ENCODE results near the gene THEMIS2. TPM values are rescaled to one million over a fixed set of nuclear protein-coding genes. Genes with fewer than 3 reads are reported as not detected.
A peak's percentile ranks its signal among the peaks of the same experiment; 100 is the strongest.

THEMIS2 gene
- total RNA-seq, 2 experiments from 2014 or later, result 14.2 to 16.2 TPM

DNA sequence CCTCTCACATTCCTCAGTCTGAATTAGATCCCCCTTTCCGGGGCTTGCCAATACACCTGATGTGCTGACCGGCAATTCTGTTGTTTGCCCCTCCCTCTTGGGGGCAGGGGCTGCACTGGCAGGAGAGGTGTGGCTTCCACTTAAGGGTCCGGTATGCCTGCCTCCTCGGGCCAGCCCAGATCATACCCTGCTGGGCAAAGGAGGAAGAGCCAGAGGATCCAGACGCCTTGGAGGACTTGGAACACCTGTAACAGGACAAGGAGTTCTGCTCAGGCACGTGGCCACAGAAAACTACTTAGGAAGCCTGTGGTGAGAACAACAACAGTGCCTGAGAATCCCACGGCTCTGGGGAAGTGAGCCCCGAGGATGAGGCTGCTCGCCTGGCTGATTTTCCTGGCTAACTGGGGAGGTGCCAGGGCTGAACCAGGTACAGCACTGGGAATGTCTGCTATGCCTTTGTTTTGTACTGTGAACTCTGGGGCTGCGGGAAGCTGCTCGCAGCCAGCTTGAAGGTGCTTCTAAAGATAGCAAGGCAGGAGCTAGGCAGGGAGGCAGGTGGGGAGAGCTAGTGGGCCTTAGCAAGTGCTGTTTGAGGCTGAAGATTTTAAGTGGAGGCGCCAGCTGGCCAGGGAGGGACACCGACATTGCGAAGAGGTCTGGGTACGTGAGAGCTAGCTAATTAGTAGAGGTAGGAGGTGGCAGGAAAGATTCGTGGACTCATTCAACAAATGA is 62.6 kb downstream of the THEMIS2 start, which contains the start of gene SMPDL3B:
Gene SMPDL3B (plus strand): TSS at position 183 of the 732 bp plus-strand sequence. CDS start 184 bp downstream, at position 367.
- peaks cover 15% of the 10 kb centered on the region for H3K27me3 Mint-ChIP-seq
- ATAC-seq (peak; percentile 23), DNase-seq (no peak)
- H3K27ac Mint-ChIP-seq, result no peak within 1 kb of the TSS
- H3K4me3 Mint-ChIP-seq, result peak within 1 kb of the TSS; percentile 11
- POLR2A ChIA-PET, result interaction anchor here (0.6 to 0.9 kb wide), 2 partner anchors 227 to 244 kb away, joined by 3 to 7 read pairs; no protein-coding TSS in a partner anchor
- no peaks in the 10 kb centered on the region for H3K9me3 Mint-ChIP-seq (ENCODE audit: low read depth)
- H3K36me3 Mint-ChIP-seq (ENCODE audit: low read depth), result no peaks in the 10 kb centered on the region
- peaks cover 10% of the 10 kb centered on the region for H3K4me1 Mint-ChIP-seq
- CTCF ChIA-PET, result interaction anchor here (0.9 to 1.3 kb wide), 2 partner anchors 13 to 274 kb away, joined by 3 read pairs; no protein-coding TSS in a partner anchor
- intact Hi-C loops (cut with DNase I, micrococcal nuclease), result no loop called here

DNA sequence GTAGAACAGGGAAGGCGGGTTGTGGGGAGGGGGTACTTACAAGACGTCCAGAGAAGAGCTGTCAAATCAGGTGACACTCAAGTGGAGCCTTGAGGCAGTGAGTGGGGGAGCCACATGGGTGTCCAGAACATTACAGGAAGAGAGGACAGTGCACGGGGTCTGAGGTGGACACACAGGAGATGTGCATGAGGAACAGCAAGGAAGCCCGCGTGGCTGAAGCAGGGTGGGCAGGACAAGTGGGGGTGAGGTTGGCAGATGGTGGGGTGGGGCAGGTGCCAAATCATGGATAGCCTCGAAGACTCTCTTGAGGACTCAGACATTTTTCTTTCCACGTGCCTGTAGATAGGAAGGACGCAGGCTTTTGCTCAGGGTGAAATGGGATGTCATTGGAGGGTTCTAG is 63.4 kb downstream of the THEMIS2 start:
- no peak overlapping the region for H3K27ac Mint-ChIP-seq
- POLR2A ChIA-PET, result interaction anchor here (0.9 kb wide), 1 partner anchor 226 kb away, joined by 3 read pairs; no protein-coding TSS in a partner anchor
- peaks cover 17% of the 10 kb centered on the region for H3K4me1 Mint-ChIP-seq
- no peak overlapping the region for H3K4me3 Mint-ChIP-seq
- no peak for DNase-seq
- intact Hi-C loops (cut with DNase I, micrococcal nuclease), result no loop called here
- CTCF ChIA-PET, result interaction anchor here (0.9 to 1.3 kb wide), 2 partner anchors 13 to 273 kb away, joined by 3 read pairs; no protein-coding TSS in a partner anchor
- ATAC-seq, result no peak
- peaks cover 15% of the 10 kb centered on the region for H3K27me3 Mint-ChIP-seq
- no peaks in the 10 kb centered on the region for H3K9me3 Mint-ChIP-seq (ENCODE audit: low read depth)
- no peaks in the 10 kb centered on the region for H3K36me3 Mint-ChIP-seq (ENCODE audit: low read depth)

Other genes with a start within 250 kb of the THEMIS2 start
- gene FGR, start 237.4 kb upstream of the THEMIS2 start, total RNA-seq, result under 1 TPM in 1 of 2 experiments, not detected in 1; 0.11 TPM
- gene IFI6, start 200.4 kb upstream of the THEMIS2 start, total RNA-seq, result 10 to 100 TPM; 41.8 to 62.5 TPM
- gene FAM76A, start 146.6 kb upstream of the THEMIS2 start, total RNA-seq, result 1 to 10 TPM; 7.4 to 8.1 TPM
- 10 to 100 TPM; 26.8 to 37.4 TPM for gene STX12, start 99.3 kb upstream of the THEMIS2 start, total RNA-seq
- gene PPP1R8, start 41.8 kb upstream of the THEMIS2 start, total RNA-seq, result 10 to 100 TPM; 49.6 to 65.9 TPM
- 10 to 100 TPM; 70.2 to 72.8 TPM for gene RPA2, start 42.0 kb downstream of the THEMIS2 start, total RNA-seq
- gene SMPDL3B, start 62.5 kb downstream of the THEMIS2 start, total RNA-seq, result under 1 TPM; 0.53 to 0.55 TPM
- gene XKR8, start 87.4 kb downstream of the THEMIS2 start, total RNA-seq, result 1 to 10 TPM; 4.2 to 6.0 TPM
- 10 to 100 TPM; 30.1 to 37.1 TPM for gene EYA3, start 216.1 kb downstream of the THEMIS2 start, total RNA-seq